HCT116 (cell line): ENCODE data around the gene SYAP1. TPM values are rescaled to one million over a fixed set of nuclear protein-coding genes. Genes with fewer than 3 reads are reported as not detected.
"Not testable (repeated sequence)": the region's sequence is repeated elsewhere in the genome, so short reads cannot be mapped to it uniquely, and the experiment has no call there.

Experiments
- ATAC-seq: fragments of 200-7000 bp; cut with Tn5 transposase; 2 replicates; pipeline ENCODE4 v1.9.1; 2020; ENCODE audit warnings: mild to moderate bottlenecking, moderate library complexity
- BruUV-seq: library from RNA; stranded (reverse); fragments of 400-500 nt; replicated peaks from 2 replicates; lab custom pipeline; 2021; lab: Mats Ljungman, UMichigan
- CTCF ChIA-PET: fragments of 300-600 bp; sonication (Branson Sonifier 250); formaldehyde crosslinking; loops from one replicate; lab custom pipeline; 2021; ENCODE audit warnings: antibody characterized with exemption; lab: Charles Lee
- POLR2A ChIA-PET: fragments of 300-600, 350-600 bp; sonication (Branson Sonifier 250); formaldehyde crosslinking; loops from one replicate; lab custom pipeline; 2021; ENCODE audit warnings: antibody characterized with exemption; lab: Charles Lee
- RAD21 ChIA-PET, 2 experiments: fragments of 300-600 bp; sonication (Branson Sonifier 250); formaldehyde crosslinking; loops; one replicate each; lab custom pipeline; 2023; ENCODE audit warnings: low total read pairs in 2 of 2; ENCODE audit not compliant: uncharacterized antibody in 2 of 2, unreplicated experiment in 2 of 2, low non-redundant PET in 1 of 2; lab: Charles Lee
- DNase-seq: peaks from one replicate; pipeline ENCODE4 v3.0.0-alpha.2; 2010; ENCODE audit warnings: low read depth, low spot score
- H2AFZ ChIP-seq: fragments of 200-600 bp; shearing (Covaris generic), sonication (generic); 2 replicates; pipeline ENCODE4 v1.6.1; 2017; ENCODE audit warnings: low read depth, mixed run types, mixed read lengths, antibody characterized with exemption, low read length; ENCODE audit not compliant: poor library complexity, severe bottlenecking
- H3K27ac ChIP-seq: 2 replicates; pipeline ENCODE4 v1.5.1; 2012; ENCODE audit warnings: low read depth, low read length
- H3K27me3 ChIP-seq: fragments of 200-600 bp; sonication (generic); 2 replicates; pipeline ENCODE4 v1.6.1; 2016; ENCODE audit warnings: mixed run types, low read length, mixed read lengths; ENCODE audit not compliant: insufficient read depth
- H3K36me3 ChIP-seq, 2 experiments: fragments of 200-500 bp in 1 of 2; fragments of 200-600 bp in 1 of 2; sonication (Bioruptor generic) in 1 of 2; sonication (generic) in 1 of 2; 2 replicates each; pipeline versions ENCODE4 v1.5.1 to v1.6.1; 2014 to 2016; ENCODE audit warnings: low read length in 2 of 2, inconsistent platforms in 1 of 2, mixed read lengths in 1 of 2, mixed run types in 1 of 2; ENCODE audit not compliant: insufficient read depth in 2 of 2, control insufficient read depth in 1 of 2
- H3K4me1 ChIP-seq, 2 experiments: fragments of 200-600 bp in 1 of 2; sonication (generic) in 1 of 2; 2 replicates each; pipeline versions ENCODE4 v1.5.1 to v1.6.1; 2012 to 2017; ENCODE audit warnings: low read length in 2 of 2, inconsistent platforms in 1 of 2, mild to moderate bottlenecking in 1 of 2, mixed read lengths in 1 of 2, mixed run types in 1 of 2, moderate library complexity in 1 of 2; ENCODE audit not compliant: insufficient read depth in 2 of 2, control insufficient read depth in 1 of 2
- H3K4me2 ChIP-seq: fragments of 200-600 bp; sonication (generic); 2 replicates; pipeline ENCODE4 v1.6.1; 2017; ENCODE audit warnings: mixed run types, low read length, mixed read lengths
- H3K4me3 ChIP-seq, 2 experiments: fragments of 200-600 bp in 1 of 2; sonication (generic) in 1 of 2; replicated peaks in 1 of 2; 2 replicates each; pipeline ENCODE4 v1.5.1; 2011 to 2016; ENCODE audit warnings: low read length in 2 of 2, control low read depth in 1 of 2, low read depth in 1 of 2, mild to moderate bottlenecking in 1 of 2, mixed read lengths in 1 of 2, mixed run types in 1 of 2
- H3K79me2 ChIP-seq: fragments of 200-600 bp; sonication (generic); 2 replicates; pipeline ENCODE4 v1.6.1; 2017; ENCODE audit warnings: mild to moderate bottlenecking, mixed run types, low read length, moderate library complexity, mixed read lengths; ENCODE audit not compliant: insufficient read depth
- H3K9ac ChIP-seq: fragments of 200-600 bp; sonication (generic); 2 replicates; pipeline ENCODE4 v1.6.1; 2016; ENCODE audit warnings: low read length, mixed read lengths
- H3K9me2 ChIP-seq: fragments of 200-600 bp; sonication (generic), shearing (Covaris generic); 2 replicates; pipeline ENCODE4 v1.6.1; 2017; ENCODE audit warnings: mixed run types, mild to moderate bottlenecking, moderate library complexity; ENCODE audit not compliant: insufficient read depth
- H3K9me3 ChIP-seq, 2 experiments: fragments of 200-500 bp in 1 of 2; fragments of 200-600 bp in 1 of 2; sonication (Bioruptor generic) in 1 of 2; sonication (generic) in 1 of 2; 2 replicates each; pipeline ENCODE4 v1.6.1; 2014 to 2017; ENCODE audit warnings: low read length in 2 of 2, mixed read lengths in 2 of 2, inconsistent platforms in 1 of 2, low read depth in 1 of 2, mild to moderate bottlenecking in 1 of 2, mixed run types in 1 of 2, moderate library complexity in 1 of 2; ENCODE audit not compliant: control insufficient read depth in 1 of 2, insufficient read depth in 1 of 2
- H4K20me1 ChIP-seq: fragments of 200-600 bp; sonication (generic), shearing (Covaris generic); 2 replicates; pipeline ENCODE4 v1.6.1; 2017; ENCODE audit warnings: mixed run types, mild to moderate bottlenecking, moderate library complexity; ENCODE audit not compliant: insufficient read depth
- CBX3 ChIP-seq: IDR thresholded peaks from 2 replicates; pipeline ENCODE4 v1.6.1; 2012; ENCODE audit warnings: low read depth
- CEBPB ChIP-seq: IDR thresholded peaks from 2 replicates; pipeline ENCODE4 v1.6.1; 2012; ENCODE audit warnings: low read depth
- CTCF ChIP-seq, 3 experiments: fragments of 200-600 bp in 1 of 3; sonication (generic) in 1 of 3; IDR thresholded peaks in 2 of 3; conservative IDR thresholded peaks in 1 of 3; 2 replicates each; pipeline ENCODE4 v1.5.1; 2012 to 2017; ENCODE audit warnings: low read depth in 2 of 3, low read length in 2 of 3, antibody characterized with exemption in 1 of 3, borderline replicate concordance in 1 of 3, control low read depth in 1 of 3, mild to moderate bottlenecking in 1 of 3, mixed read lengths in 1 of 3, mixed run types in 1 of 3, moderate library complexity in 1 of 3; ENCODE audit not compliant: insufficient read depth in 1 of 3
- ELF1 ChIP-seq: IDR thresholded peaks from 2 replicates; pipeline ENCODE4 v1.6.1; 2012; ENCODE audit warnings: low read depth, borderline replicate concordance
- EZH2 ChIP-seq: fragments of 200-600 bp; sonication (generic); IDR thresholded peaks from 2 replicates; pipeline ENCODE4 v1.6.1; 2017; ENCODE audit warnings: antibody characterized with exemption, mixed run types
- EZH2phosphoT487 ChIP-seq: fragments of 200-600 bp; IDR thresholded peaks from 2 replicates; pipeline ENCODE4 v1.6.1; 2018; ENCODE audit warnings: antibody characterized with exemption, borderline replicate concordance
- FOSL1 ChIP-seq: IDR thresholded peaks from 2 replicates; pipeline ENCODE4 v1.6.1; 2012; ENCODE audit warnings: low read depth
- JUND ChIP-seq: IDR thresholded peaks from 2 replicates; pipeline ENCODE4 v1.6.1; 2012
- POLR2A ChIP-seq: IDR thresholded peaks from 2 replicates; pipeline ENCODE4 v1.7.0; 2011; ENCODE audit warnings: borderline replicate concordance; ENCODE audit not compliant: insufficient read depth, insufficient read length; ENCODE audit errors: extremely low read depth
- POLR2AphosphoS5 ChIP-seq: IDR thresholded peaks from 2 replicates; pipeline ENCODE4 v1.6.1; 2011; ENCODE audit warnings: mild to moderate bottlenecking, low read depth, low read length, moderate library complexity
- SIN3A ChIP-seq: IDR thresholded peaks from 2 replicates; pipeline ENCODE4 v1.6.1; 2012; ENCODE audit warnings: low read depth
- SP1 ChIP-seq: IDR thresholded peaks from 2 replicates; pipeline ENCODE4 v1.6.1; 2012; ENCODE audit warnings: low read depth
- TCF7L2 ChIP-seq: IDR thresholded peaks from 2 replicates; pipeline ENCODE4 v1.7.0; 2011; ENCODE audit warnings: borderline replicate concordance, inconsistent platforms; ENCODE audit not compliant: insufficient read depth, insufficient read length; ENCODE audit errors: extremely low read depth
- ZBTB33 ChIP-seq: IDR thresholded peaks from 2 replicates; pipeline ENCODE4 v1.6.1; 2011; ENCODE audit warnings: mild to moderate bottlenecking, low read length, moderate library complexity; ENCODE audit not compliant: insufficient replicate concordance; ENCODE audit errors: extremely low read depth
- ZFX ChIP-seq: fragments of 450-650 bp; IDR thresholded peaks from 2 replicates; pipeline ENCODE4 v1.6.1; 2017
- ZNF274 ChIP-seq: fragments of 200-500 bp; sonication (Bioruptor generic); IDR thresholded peaks from 2 replicates; pipeline ENCODE4 v1.6.1; 2014; ENCODE audit warnings: mild to moderate bottlenecking, low read depth, low read length, inconsistent platforms
- intact Hi-C: fragments of 100-400 bp; cut with micrococcal nuclease; formaldehyde crosslinking; loops from 2 replicates; pipeline ENCODE4 v1.10.0; 2022
- total RNA-seq: library from RNA; stranded (reverse); gene quantifications from one replicate; pipeline ENCODE4 v1.2.1, GENCODE V29; 2021; ENCODE audit not compliant: unreplicated experiment

SYAP1 gene
- total RNA-seq, 1 experiment from 2014 or later = 24.8 TPM

- H3K9me2 ChIP-seq, intact Hi-C loops, BruUV-seq, H3K4me3 ChIP-seq, H2AFZ ChIP-seq, H3K27ac ChIP-seq, H4K20me1 ChIP-seq, DNase-seq, H3K9me3 ChIP-seq, H3K36me3 ChIP-seq, ATAC-seq, RAD21 ChIA-PET, CTCF ChIA-PET, H3K27me3 ChIP-seq, H3K9ac ChIP-seq: not testable (repeated sequence)
- Histone ChIP-seq H3K79me2 (peaks cover 28% of the 10 kb centered on the region), H3K4me2 (peak overlapping the region; percentile 82), H3K4me1 (peaks cover 8 to 14% of the 10 kb centered on the region in 2 experiments; a peak in 3 of 4 replicates)
- POLR2A ChIA-PET = interaction anchor here (5.9 kb wide), 1 partner anchor 12 kb away, joined by 41 read pairs; no protein-coding TSS in a partner anchor
Observed at GRCh38 chrX:16784440-16784839, 65.0 kb downstream of the SYAP1 start.

DNA sequence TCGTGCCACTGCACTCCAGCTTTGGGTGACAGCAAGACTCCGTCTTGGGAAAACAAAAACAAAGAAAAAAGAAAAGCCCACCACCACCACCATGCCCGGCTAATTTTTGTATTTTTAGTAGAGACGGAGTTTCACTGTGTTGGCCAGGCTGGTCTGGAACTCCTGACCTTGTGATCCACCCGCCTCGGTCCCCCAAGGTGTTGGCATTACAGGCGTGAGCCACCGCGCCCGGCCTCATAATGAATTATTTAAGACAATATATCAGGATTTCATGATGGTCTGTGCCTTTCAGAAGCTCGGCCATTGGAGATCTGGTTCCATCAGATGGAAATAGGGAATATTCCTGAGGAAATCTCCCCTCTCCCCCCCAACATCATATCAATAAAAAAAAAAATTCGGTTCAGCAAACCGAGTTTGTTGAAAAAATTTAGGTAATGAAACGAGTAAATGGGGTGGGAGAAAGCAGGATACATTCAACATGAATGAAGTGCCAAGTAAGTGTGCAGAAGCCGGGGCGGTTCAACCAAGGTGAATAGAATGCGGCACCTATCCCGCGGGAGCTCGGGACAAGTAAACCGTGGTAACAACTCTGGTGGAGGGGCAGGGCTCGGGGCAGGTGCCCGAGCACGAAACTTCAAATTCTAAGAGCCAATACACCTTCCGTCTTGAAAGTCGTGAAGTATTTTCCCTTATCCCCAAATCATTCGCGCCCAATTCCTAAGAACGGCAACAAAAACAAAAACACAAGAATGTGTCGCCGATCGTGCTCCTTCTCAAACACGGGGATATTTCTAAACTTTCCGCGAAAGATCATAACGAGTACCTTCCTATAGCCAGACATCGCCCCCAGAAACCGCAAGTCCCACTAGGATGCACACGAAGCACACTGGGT is 66.1 kb downstream of the SYAP1 start:
- TSS peak; percentile 98 for BruUV-seq
- intact Hi-C loops = no loop called here
- H3K4me1 ChIP-seq = peaks cover 8 to 14% of the 10 kb centered on the region in 2 experiments; a peak in 3 of 4 replicates
- ChIA-PET CTCF (no interaction called here), RAD21 (no interaction called here), POLR2A (interaction anchor here (1.2 to 5.9 kb wide), 3 partner anchors 11 to 22 kb away, joined by 3 to 41 read pairs (median 4); no protein-coding TSS in a partner anchor)
- no peak for DNase-seq
- peak overlapping the region; percentile 71 for H3K9ac ChIP-seq
- peak overlapping the region; percentile 82 for H3K4me2 ChIP-seq
- H3K27me3 ChIP-seq = no peaks in the 10 kb centered on the region
- no peak overlapping the region for H2AFZ ChIP-seq
- peak overlapping the region; percentile 60 to 67 for H3K4me3 ChIP-seq
- H3K79me2 ChIP-seq = peaks cover 38% of the 10 kb centered on the region
- H3K36me3 ChIP-seq = peaks cover 0 to 2% of the 10 kb centered on the region in 2 experiments; a peak in 1 of 4 replicates
- ATAC-seq = peak; percentile 23; the same call in 1 of the 2 replicates
- H4K20me1 ChIP-seq = no peaks in the 10 kb centered on the region
- H3K27ac ChIP-seq = peak overlapping the region; percentile 56; the same call in 1 of the 2 replicates
- H3K9me3 ChIP-seq = no peaks in the 10 kb centered on the region
- no peaks in the 10 kb centered on the region for H3K9me2 ChIP-seq
- TF ChIP-seq JUND (no peak), POLR2A (no peak), EZH2 (no peak), ELF1 (no peak), EZH2phosphoT487 (no peak), POLR2AphosphoS5 (no peak), ZBTB33 (no peak), SIN3A (no peak), CEBPB (no peak), TCF7L2 (no peak), SP1 (no peak), CBX3 (no peak), ZFX (no peak), ZNF274 (no peak), FOSL1 (no peak), CTCF (IDR thresholded peaks at IDR 0.05 in 2 of 3, conservative IDR thresholded peaks at IDR 0.05 in 1 of 3; ENCODE audit: borderline replicate concordance in 1 of 3, insufficient read depth in 1 of 3, low read depth in 2 of 3, low read length in 2 of 3) (no peak)
